ENCODE results near the gene SSR1. TPM values are rescaled to one million over a fixed set of nuclear protein-coding genes. Genes with fewer than 3 reads are reported as not detected.
"Not testable (repeated sequence)": the region's sequence is repeated elsewhere in the genome, so short reads cannot be mapped to it uniquely, and the experiment has no call there.

The SSR1 gene
- total and polyA plus RNA-seq, 5 donors = 21.6 to 96.3 (median 76.1) TPM

GRCh38 chr6:7338031-7338430 lies 25.0 kb upstream of the SSR1 start:
- Histone ChIP-seq H3K4me1 (ENCODE audit: control insufficient read depth, insufficient read depth, low read length) (no peaks in the 10 kb centered on the region), H3K27ac (ENCODE audit: low read length) (no peak overlapping the region), H3K9me3 (ENCODE audit: control insufficient read depth, low read length) (no peaks in the 10 kb centered on the region), H3K27me3 (ENCODE audit: control insufficient read depth, insufficient read depth) (no peaks in the 10 kb centered on the region), H3K4me3 (ENCODE audit: low read length) (no peak overlapping the region)
- DNase-seq = no peak
- 51% methylated on average over 2 of the region's 2 CpGs for WGBS
- intact Hi-C loops (cut with DNase I) = no loop called here
- no peak for ATAC-seq

DNA sequence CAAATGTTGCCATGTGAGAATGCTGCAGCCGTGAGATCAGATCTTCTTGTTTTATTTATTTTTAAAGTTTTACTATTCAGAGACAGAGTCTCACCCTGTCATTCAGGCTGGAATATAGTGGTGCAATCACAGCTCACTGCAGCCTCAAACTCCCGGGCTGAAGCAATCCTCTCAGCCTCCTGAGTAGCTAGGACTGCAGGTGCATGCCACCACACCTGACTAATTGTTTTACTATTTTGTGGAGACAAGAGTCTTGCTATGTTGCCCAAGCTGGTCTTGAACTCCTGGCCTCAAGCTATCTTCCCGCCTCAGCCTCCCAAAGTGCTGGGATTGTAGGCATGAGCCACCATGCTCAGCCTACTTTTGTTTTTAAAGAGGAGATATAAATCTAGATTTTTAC lies 22.5 kb upstream of the SSR1 start:
- DNase-seq = no peak
- Histone ChIP-seq H3K9me3 (ENCODE audit: control insufficient read depth, low read length) (no peaks in the 10 kb centered on the region), H3K4me1 (ENCODE audit: control insufficient read depth, insufficient read depth, low read length) (no peaks in the 10 kb centered on the region), H3K4me3 (ENCODE audit: low read length) (no peak overlapping the region), H3K27me3 (ENCODE audit: control insufficient read depth, insufficient read depth) (no peaks in the 10 kb centered on the region), H3K27ac (ENCODE audit: low read length) (no peak overlapping the region)
- WGBS = 85% methylated on average over 3 of the region's 3 CpGs
- ATAC-seq = no peak
- intact Hi-C loops (cut with DNase I) = no loop called here

GRCh38 chr6:7334685-7335084 lies 21.7 kb upstream of the SSR1 start:
- H3K4me1 ChIP-seq (ENCODE audit: control insufficient read depth, insufficient read depth, low read length) = no peaks in the 10 kb centered on the region
- ATAC-seq (no peak), DNase-seq (no peak)
- no peak overlapping the region for H3K4me3 ChIP-seq (ENCODE audit: low read length)
- no peaks in the 10 kb centered on the region for H3K27me3 ChIP-seq (ENCODE audit: control insufficient read depth, insufficient read depth)
- intact Hi-C loops (cut with DNase I) = no loop called here
- 81% methylated on average over 3 of the region's 3 CpGs for WGBS
- no peaks in the 10 kb centered on the region for H3K9me3 ChIP-seq (ENCODE audit: control insufficient read depth, low read length)
- no peak overlapping the region for H3K27ac ChIP-seq (ENCODE audit: low read length)

GRCh38 chr6:7332090-7332745 lies 19.2 kb upstream of the SSR1 start:
- Histone ChIP-seq H3K4me3 (ENCODE audit: low read length) (no peak overlapping the region), H3K9me3 (ENCODE audit: control insufficient read depth, low read length) (no peaks in the 10 kb centered on the region), H3K27me3 (ENCODE audit: control insufficient read depth, insufficient read depth) (no peaks in the 10 kb centered on the region), H3K4me1 (ENCODE audit: control insufficient read depth, insufficient read depth, low read length) (no peaks in the 10 kb centered on the region), H3K27ac (ENCODE audit: low read length) (no peak overlapping the region)
- 78% methylated on average over 8 of the region's 8 CpGs for WGBS
- ATAC-seq = no peak
- intact Hi-C loops (cut with DNase I) = no loop called here
- DNase-seq = no peak

DNA sequence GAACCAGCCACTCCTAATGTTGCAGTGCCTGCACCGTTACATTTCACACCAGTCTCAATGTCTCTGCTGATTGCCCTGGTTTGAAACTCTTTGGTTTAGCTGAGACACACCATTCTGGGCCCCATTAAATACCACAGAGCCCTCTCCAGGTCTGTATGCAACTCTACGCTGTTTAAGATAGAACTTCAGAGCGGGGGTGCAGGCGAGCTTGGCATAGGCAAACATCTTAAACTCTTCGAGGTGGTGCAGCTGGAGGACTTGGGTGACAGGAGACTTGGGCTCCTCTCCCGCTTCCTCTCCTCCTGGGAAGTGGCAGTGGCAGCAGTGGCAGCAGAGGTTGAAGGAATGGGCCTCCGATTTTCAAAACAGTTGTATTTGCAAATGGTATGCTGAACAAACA lies 18.5 kb upstream of the SSR1 start:
- H3K9me3 ChIP-seq (ENCODE audit: control insufficient read depth, low read length) = no peaks in the 10 kb centered on the region
- no peak overlapping the region for H3K27ac ChIP-seq (ENCODE audit: low read length)
- H3K4me1 ChIP-seq (ENCODE audit: control insufficient read depth, insufficient read depth, low read length) = no peaks in the 10 kb centered on the region
- 89% methylated on average over 7 of the region's 7 CpGs for WGBS
- DNase-seq = no peak
- no peaks in the 10 kb centered on the region for H3K27me3 ChIP-seq (ENCODE audit: control insufficient read depth, insufficient read depth)
- ATAC-seq = no peak
- no peak overlapping the region for H3K4me3 ChIP-seq (ENCODE audit: low read length)
- intact Hi-C loops (cut with DNase I) = no loop called here

- WGBS = 52% methylated on average over 2 of the region's 2 CpGs
- no peak overlapping the region for H3K27ac ChIP-seq (ENCODE audit: low read length)
- no peak for DNase-seq
- no peak overlapping the region for H3K4me3 ChIP-seq (ENCODE audit: low read length)
- intact Hi-C loops (cut with DNase I) = loop anchor here in 1 of 4 donors (10.0 kb wide), 1 partner anchor 47 kb away; no protein-coding TSS in a partner anchor
- no peaks in the 10 kb centered on the region for H3K9me3 ChIP-seq (ENCODE audit: control insufficient read depth, low read length)
- ATAC-seq = no peak
- H3K27me3 ChIP-seq (ENCODE audit: control insufficient read depth, insufficient read depth) = no peaks in the 10 kb centered on the region
- no peaks in the 10 kb centered on the region for H3K4me1 ChIP-seq (ENCODE audit: control insufficient read depth, insufficient read depth, low read length)
Observed at GRCh38 chr6:7328243-7328642, 15.2 kb upstream of the SSR1 start.

- ATAC-seq = no peak
Observed at GRCh38 chr6:7325750-7326149, 12.8 kb upstream of the SSR1 start.

DNA sequence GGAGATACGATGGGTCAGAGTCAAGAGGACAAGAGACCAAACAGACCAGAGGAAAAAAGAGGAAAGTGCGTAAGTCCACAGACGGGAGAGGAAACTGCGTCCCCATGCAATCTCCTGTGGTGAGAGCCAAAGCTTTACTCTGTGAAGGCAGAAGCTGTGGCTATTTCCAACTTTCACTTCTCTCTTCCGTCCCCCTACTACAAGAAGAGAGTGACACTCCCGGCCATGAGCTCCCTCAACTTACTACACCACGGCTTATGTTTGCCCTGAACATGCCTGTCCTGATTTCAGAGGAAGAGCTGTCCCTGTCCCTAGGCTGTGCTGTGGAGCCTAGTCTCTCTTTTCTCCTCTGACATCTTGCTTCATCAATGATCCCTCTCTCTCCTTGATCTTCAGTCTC lies 11.5 kb upstream of the SSR1 start:
- no peak overlapping the region for H3K27ac ChIP-seq (ENCODE audit: low read length)
- no peaks in the 10 kb centered on the region for H3K9me3 ChIP-seq (ENCODE audit: control insufficient read depth, low read length)
- peak; percentile 55 to 72 for ATAC-seq
- H3K27me3 ChIP-seq (ENCODE audit: control insufficient read depth, insufficient read depth) = no peaks in the 10 kb centered on the region
- H3K4me1 ChIP-seq (ENCODE audit: control insufficient read depth, insufficient read depth, low read length) = no peaks in the 10 kb centered on the region
- no peak for DNase-seq
- intact Hi-C loops (cut with DNase I) = loop anchor here in 1 of 4 donors (10.0 kb wide), 1 partner anchor 50 kb away; no protein-coding TSS in a partner anchor
- H3K4me3 ChIP-seq (ENCODE audit: low read length) = no peak overlapping the region
- 69% methylated on average over 7 of the region's 7 CpGs for WGBS

More at GRCh38 chr6:7325750-7326149, 12.8 kb upstream of the SSR1 start:
- WGBS = 79% methylated on average over 3 of the region's 3 CpGs
- H3K27ac ChIP-seq (ENCODE audit: low read length) = no peak overlapping the region
- no peaks in the 10 kb centered on the region for H3K4me1 ChIP-seq (ENCODE audit: control insufficient read depth, insufficient read depth, low read length)
- intact Hi-C loops (cut with DNase I) = loop anchor here in 1 of 4 donors (10.0 kb wide), 1 partner anchor 49 kb away; no protein-coding TSS in a partner anchor
- H3K4me3 ChIP-seq (ENCODE audit: low read length) = no peak overlapping the region
- DNase-seq = no peak
- H3K9me3 ChIP-seq (ENCODE audit: control insufficient read depth, low read length) = no peaks in the 10 kb centered on the region
- H3K27me3 ChIP-seq (ENCODE audit: control insufficient read depth, insufficient read depth) = no peaks in the 10 kb centered on the region

DNA sequence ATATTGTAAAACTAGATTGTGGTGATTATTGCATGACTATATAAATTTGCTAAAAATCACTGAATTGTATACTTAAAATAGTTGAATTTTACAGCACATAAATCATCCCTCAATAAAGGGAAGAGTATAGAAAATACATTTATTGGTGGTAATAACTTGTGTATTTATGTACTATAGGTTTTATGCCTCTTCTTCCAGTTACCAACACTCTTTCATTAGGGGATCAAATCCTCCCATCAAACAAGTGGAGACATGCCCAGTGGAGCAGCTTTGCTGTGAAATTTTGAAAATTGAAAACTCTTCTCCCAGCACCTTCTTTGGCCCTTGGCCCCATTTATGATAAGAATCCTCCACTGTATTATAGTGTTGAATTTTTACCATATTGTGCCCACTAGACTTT lies 10.1 kb upstream of the SSR1 start:
- intact Hi-C loops (cut with DNase I) = loop anchor here in 1 of 4 donors (10.0 kb wide), 1 partner anchor 52 kb away; no protein-coding TSS in a partner anchor
- DNase-seq (no peak), ATAC-seq (no peak)
- H3K4me1 ChIP-seq (ENCODE audit: control insufficient read depth, insufficient read depth, low read length) = no peaks in the 10 kb centered on the region
- H3K4me3 ChIP-seq (ENCODE audit: low read length) = no peak overlapping the region
- H3K9me3 ChIP-seq (ENCODE audit: control insufficient read depth, low read length) = no peaks in the 10 kb centered on the region
- no peaks in the 10 kb centered on the region for H3K27me3 ChIP-seq (ENCODE audit: control insufficient read depth, insufficient read depth)
- H3K27ac ChIP-seq (ENCODE audit: low read length) = no peak overlapping the region

DNA sequence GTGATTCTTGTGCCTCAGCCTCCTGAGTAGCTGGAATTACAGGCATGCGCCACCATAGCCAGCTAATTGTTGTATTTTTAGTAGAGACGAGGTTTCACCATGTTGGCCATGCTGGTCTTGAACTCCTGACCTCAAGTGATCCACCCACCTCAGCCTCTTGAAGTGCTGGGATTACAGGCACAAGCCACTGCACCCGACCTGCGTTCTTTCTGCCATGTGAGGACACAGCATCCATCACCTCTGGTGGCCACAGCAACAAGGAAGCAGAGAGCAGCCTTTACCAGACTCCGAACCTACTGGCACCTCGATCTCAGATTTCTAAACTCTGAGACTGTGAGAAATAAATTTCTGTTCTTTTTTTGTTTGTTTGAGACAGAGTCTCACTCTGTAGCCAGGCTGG lies 8.9 kb upstream of the SSR1 start:
- H3K4me3 ChIP-seq (ENCODE audit: low read length); ATAC-seq; H3K27ac ChIP-seq (ENCODE audit: low read length); DNase-seq; H3K4me1 ChIP-seq (ENCODE audit: control insufficient read depth, insufficient read depth, low read length); H3K9me3 ChIP-seq (ENCODE audit: control insufficient read depth, low read length); H3K27me3 ChIP-seq (ENCODE audit: control insufficient read depth, insufficient read depth): not testable (repeated sequence)
- intact Hi-C loops (cut with DNase I) = loop anchor here in 1 of 4 donors (10.0 kb wide), 1 partner anchor 53 kb away; no protein-coding TSS in a partner anchor
- WGBS = 83% methylated on average over 6 of the region's 6 CpGs

- not testable (repeated sequence) for H3K27me3 ChIP-seq (ENCODE audit: control insufficient read depth, insufficient read depth); H3K27ac ChIP-seq (ENCODE audit: low read length); ATAC-seq; DNase-seq; H3K4me3 ChIP-seq (ENCODE audit: low read length); H3K9me3 ChIP-seq (ENCODE audit: control insufficient read depth, low read length); H3K4me1 ChIP-seq (ENCODE audit: control insufficient read depth, insufficient read depth, low read length)
- WGBS = 90% methylated on average over 2 of the region's 2 CpGs
- intact Hi-C loops (cut with DNase I) = loop anchor here in 1 of 4 donors (10.0 kb wide), 1 partner anchor 65 kb away; the partner anchor contains the start of genes CAGE1 and RIOK1
Observed at GRCh38 chr6:7319406-7319805, 6.4 kb upstream of the SSR1 start.
